Amygdala (tissue), 56 donors: ENCODE measurements around the gene SPTSSB.

Experiments used
- DNase-seq, 56 donors: peaks; one replicate each; lab custom pipeline; 2025; lab: John Stamatoyannopoulos, UW

The SPTSSB gene

DNA sequence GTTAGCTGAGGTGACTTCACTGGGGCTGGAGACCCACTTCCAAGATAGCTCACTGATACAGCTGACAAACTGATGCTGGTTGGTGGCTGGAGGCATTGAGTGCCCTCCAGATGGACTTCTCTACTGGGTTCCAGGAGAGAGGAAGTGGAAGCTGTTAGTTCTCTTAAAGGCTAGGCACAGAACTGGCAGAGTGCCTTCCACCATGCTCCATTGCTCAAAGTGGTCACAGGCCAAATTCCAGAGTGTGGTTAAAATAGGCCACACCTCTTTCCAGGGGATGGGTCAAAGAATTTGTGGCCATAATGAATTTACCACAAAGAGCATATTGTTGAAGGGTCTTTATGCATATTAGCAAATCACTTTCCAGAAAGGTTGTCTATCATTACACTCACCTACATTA is 76.0 kb downstream of the SPTSSB start:
- no peak for DNase-seq
